HEK293 (cell line): ENCODE data around the gene RNF149.

Source experiments
- CTCF ChIA-PET: fragments of 350-600 bp; formaldehyde crosslinking; extraction: SDS; loops from one replicate; lab custom pipeline; 2021; ENCODE audit warnings: antibody characterized with exemption; lab: Yijun Ruan, JAX
- POLR2A ChIA-PET: fragments of 300-600 bp; formaldehyde crosslinking; extraction: SDS; loops from one replicate; lab custom pipeline; 2020; ENCODE audit warnings: antibody characterized with exemption, inconsistent platforms; lab: Yijun Ruan, JAX
- H3K27ac ChIP-seq: fragments of 200-500 bp; sonication (Bioruptor generic); 2 replicates; pipeline ENCODE4 v1.5.1; 2014; ENCODE audit warnings: low read depth, low read length, control low read depth, inconsistent platforms; ENCODE audit errors: extremely low read depth
- H3K36me3 ChIP-seq, 2 experiments: fragments of 200-500 bp in 1 of 2; sonication (Bioruptor generic) in 1 of 2; 1 replicate in 1 of 2; 2 replicates in 1 of 2; pipeline ENCODE4 v1.5.1; 2014 to 2017; ENCODE audit warnings: inconsistent platforms in 2 of 2, low read length in 2 of 2; ENCODE audit not compliant: control insufficient read depth in 2 of 2, insufficient read depth in 1 of 2
- H3K4me1 ChIP-seq: fragments of 200-500 bp; sonication (Bioruptor generic); 2 replicates; pipeline ENCODE4 v1.5.1; 2014; ENCODE audit warnings: mild to moderate bottlenecking, low read length, inconsistent platforms; ENCODE audit not compliant: control insufficient read depth, insufficient read depth
- H3K4me3 ChIP-seq: 2 replicates; pipeline ENCODE4 v1.5.1; 2011; ENCODE audit warnings: low read depth, mild to moderate bottlenecking, control low read depth, low read length, moderate library complexity
- H3K9me3 ChIP-seq: fragments of 200-500 bp; sonication (Bioruptor generic); 2 replicates; pipeline ENCODE4 v1.5.1; 2014; ENCODE audit warnings: low read depth, low read length, inconsistent platforms; ENCODE audit not compliant: control insufficient read depth, insufficient read depth
- BCL11B ChIP-seq: fragments of 450-650 bp; formaldehyde crosslinking; IDR thresholded peaks from 2 replicates; pipeline ENCODE4 v1.5.1; 2016; ENCODE audit warnings: low read depth, missing biosample characterization, missing genetic modification characterization
- GLIS2 ChIP-seq: fragments of 450-650 bp; formaldehyde crosslinking; IDR thresholded peaks from 2 replicates; pipeline ENCODE4 v1.5.1; 2016; ENCODE audit warnings: missing biosample characterization, missing genetic modification characterization
- MZF1 ChIP-seq: fragments of 450-650 bp; formaldehyde crosslinking; IDR thresholded peaks from 2 replicates; pipeline ENCODE4 v1.5.1; 2017; ENCODE audit warnings: missing biosample characterization, missing genetic modification characterization, borderline replicate concordance
- PATZ1 ChIP-seq: fragments of 450-650 bp; formaldehyde crosslinking; IDR thresholded peaks from 2 replicates; pipeline ENCODE4 v1.5.1; 2016; ENCODE audit warnings: missing biosample characterization, missing genetic modification characterization
- REPIN1 ChIP-seq: fragments of 450-650 bp; formaldehyde crosslinking; IDR thresholded peaks from 2 replicates; pipeline ENCODE4 v1.5.1; 2017; ENCODE audit warnings: missing biosample characterization, missing genetic modification characterization, low read depth
- ZBTB17 ChIP-seq: fragments of 450-650 bp; formaldehyde crosslinking; IDR thresholded peaks from 2 replicates; pipeline ENCODE4 v1.5.1; 2016; ENCODE audit warnings: missing biosample characterization, missing genetic modification characterization
- ZBTB49 ChIP-seq: fragments of 450-650 bp; formaldehyde crosslinking; IDR thresholded peaks from 2 replicates; pipeline ENCODE4 v1.5.1; 2016; ENCODE audit warnings: missing biosample characterization, missing genetic modification characterization, low read depth
- ZFP37 ChIP-seq: fragments of 450-650 bp; formaldehyde crosslinking; IDR thresholded peaks from 2 replicates; pipeline ENCODE4 v1.5.1; 2016; ENCODE audit warnings: missing biosample characterization, missing genetic modification characterization
- ZFP41 ChIP-seq: fragments of 450-650 bp; formaldehyde crosslinking; IDR thresholded peaks from 2 replicates; pipeline ENCODE4 v1.5.1; 2016; ENCODE audit warnings: missing biosample characterization, missing genetic modification characterization, borderline replicate concordance
- ZNF10 ChIP-seq: fragments of 450-650 bp; formaldehyde crosslinking; IDR thresholded peaks from 2 replicates; pipeline ENCODE4 v1.5.1; 2017; ENCODE audit warnings: missing biosample characterization, missing genetic modification characterization
- ZNF114 ChIP-seq: fragments of 450-650 bp; formaldehyde crosslinking; IDR thresholded peaks from 2 replicates; pipeline ENCODE4 v1.5.0; 2017; ENCODE audit warnings: missing biosample characterization, missing genetic modification characterization
- ZNF23 ChIP-seq: fragments of 450-650 bp; formaldehyde crosslinking; IDR thresholded peaks from 2 replicates; pipeline ENCODE4 v1.5.1; 2016; ENCODE audit warnings: missing biosample characterization, missing genetic modification characterization, borderline replicate concordance
- ZNF335 ChIP-seq: fragments of 450-650 bp; formaldehyde crosslinking; conservative IDR thresholded peaks from 2 replicates; pipeline ENCODE4 v1.5.1; 2016; ENCODE audit warnings: missing biosample characterization, missing genetic modification characterization
- ZNF48 ChIP-seq: fragments of 450-650 bp; formaldehyde crosslinking; IDR thresholded peaks from 2 replicates; pipeline ENCODE4 v1.5.1; 2016; ENCODE audit warnings: missing biosample characterization, missing genetic modification characterization
- ZNF501 ChIP-seq: fragments of 450-650 bp; formaldehyde crosslinking; IDR thresholded peaks from 2 replicates; pipeline ENCODE4 v1.5.1; 2016; ENCODE audit warnings: missing biosample characterization, missing genetic modification characterization
- ZNF561 ChIP-seq: fragments of 450-650 bp; IDR thresholded peaks from 2 replicates; pipeline ENCODE4 v1.5.1; 2018; ENCODE audit warnings: missing biosample characterization, missing genetic modification characterization, borderline replicate concordance
- ZNF707 ChIP-seq: fragments of 450-650 bp; formaldehyde crosslinking; IDR thresholded peaks from 2 replicates; pipeline ENCODE4 v1.5.1; 2016; ENCODE audit warnings: missing biosample characterization, missing genetic modification characterization
- ZNF837 ChIP-seq: fragments of 450-650 bp; formaldehyde crosslinking; IDR thresholded peaks from 2 replicates; pipeline ENCODE4 v1.5.1; 2016; ENCODE audit warnings: missing biosample characterization, missing genetic modification characterization
- ZSCAN18 ChIP-seq: fragments of 450-650 bp; formaldehyde crosslinking; IDR thresholded peaks from 2 replicates; pipeline ENCODE4 v1.5.1; 2016; ENCODE audit warnings: missing biosample characterization, missing genetic modification characterization
- TF ChIP-seq, protein P1 (sequence below): fragments of 450-650 bp; formaldehyde crosslinking; IDR thresholded peaks from 2 replicates; pipeline ENCODE4; 2016; ENCODE audit warnings: missing biosample characterization, missing genetic modification characterization
- TF ChIP-seq, protein P2 (sequence below): fragments of 450-650 bp; formaldehyde crosslinking; IDR thresholded peaks from 2 replicates; pipeline ENCODE4 v1.5.1; 2016; ENCODE audit warnings: missing biosample characterization, missing genetic modification characterization
- TF ChIP-seq, protein P3 (sequence below): fragments of 450-650 bp; formaldehyde crosslinking; IDR thresholded peaks from 2 replicates; pipeline ENCODE4 v1.5.1; 2016; ENCODE audit warnings: missing biosample characterization, missing genetic modification characterization
- TF ChIP-seq, protein P4 (sequence below): fragments of 450-650 bp; formaldehyde crosslinking; IDR thresholded peaks from 2 replicates; pipeline ENCODE4 v1.5.1; 2017; ENCODE audit warnings: missing biosample characterization, missing genetic modification characterization

The RNF149 gene

GRCh38 chr2:101351207-101351606 lies 42.7 kb upstream of the RNF149 start (continued):
- TF ChIP-seq ZFP41 = no peak
- no peak for TF ChIP-seq ZNF335 (tag by site-specific recombination)
- TF ChIP-seq, protein P1, sequence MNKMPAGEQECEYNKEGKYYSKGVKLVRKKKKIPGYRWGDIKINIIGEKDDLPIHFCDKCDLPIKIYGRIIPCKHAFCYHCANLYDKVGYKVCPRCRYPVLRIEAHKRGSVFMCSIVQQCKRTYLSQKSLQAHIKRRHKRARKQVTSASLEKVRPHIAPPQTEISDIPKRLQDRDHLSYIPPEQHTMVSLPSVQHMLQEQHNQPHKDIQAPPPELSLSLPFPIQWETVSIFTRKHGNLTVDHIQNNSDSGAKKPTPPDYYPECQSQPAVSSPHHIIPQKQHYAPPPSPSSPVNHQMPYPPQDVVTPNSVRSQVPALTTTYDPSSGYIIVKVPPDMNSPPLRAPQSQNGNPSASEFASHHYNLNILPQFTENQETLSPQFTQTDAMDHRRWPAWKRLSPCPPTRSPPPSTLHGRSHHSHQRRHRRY (tag by site-specific recombination) = no peak
- TF ChIP-seq ZFP37 (tag by site-specific recombination) = no peak
- no peak for TF ChIP-seq ZNF10 (tag by site-specific recombination)
- TF ChIP-seq GLIS2 (tag by site-specific recombination) = no peak
- TF ChIP-seq MZF1 = no peak
- TF ChIP-seq, protein P2, sequence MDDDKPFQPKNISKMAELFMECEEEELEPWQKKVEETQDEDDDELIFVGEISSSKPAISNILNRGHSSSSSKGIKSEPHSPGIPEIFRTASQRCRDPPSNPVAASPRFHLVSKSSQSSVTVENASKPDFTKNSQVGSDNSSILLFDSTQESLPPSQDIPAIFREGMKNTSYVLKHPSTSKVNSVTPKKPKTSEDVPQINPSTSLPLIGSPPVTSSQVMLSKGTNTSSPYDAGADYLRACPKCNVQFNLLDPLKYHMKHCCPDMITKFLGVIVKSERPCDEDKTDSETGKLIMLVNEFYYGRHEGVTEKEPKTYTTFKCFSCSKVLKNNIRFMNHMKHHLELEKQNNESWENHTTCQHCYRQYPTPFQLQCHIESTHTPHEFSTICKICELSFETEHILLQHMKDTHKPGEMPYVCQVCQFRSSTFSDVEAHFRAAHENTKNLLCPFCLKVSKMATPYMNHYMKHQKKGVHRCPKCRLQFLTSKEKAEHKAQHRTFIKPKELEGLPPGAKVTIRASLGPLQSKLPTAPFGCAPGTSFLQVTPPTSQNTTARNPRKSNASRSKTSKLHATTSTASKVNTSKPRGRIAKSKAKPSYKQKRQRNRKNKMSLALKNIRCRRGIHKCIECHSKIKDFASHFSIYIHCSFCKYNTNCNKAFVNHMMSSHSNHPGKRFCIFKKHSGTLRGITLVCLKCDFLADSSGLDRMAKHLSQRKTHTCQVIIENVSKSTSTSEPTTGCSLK (tag by site-specific recombination) = no peak
- no peak for TF ChIP-seq PATZ1 (tag by site-specific recombination)
- TF ChIP-seq ZNF837 = no peak

- ChIA-PET POLR2A (interaction anchor here (1.3 kb wide), 1 partner anchor 10 kb away, joined by 3 read pairs; no protein-coding TSS in a partner anchor), CTCF (interaction anchor here (0.6 to 1.9 kb wide), 14 partner anchors 9 to 475 kb away, joined by 3 to 11 read pairs (median 4); partner anchors contain the start of gene CREG2)
- Histone ChIP-seq H3K36me3 (no peaks in the 10 kb centered on the region), H3K27ac (no peak overlapping the region), H3K4me3 (no peak overlapping the region), H3K9me3 (no peaks in the 10 kb centered on the region), H3K4me1 (no peaks in the 10 kb centered on the region)
- TF ChIP-seq ZNF48 (tag by site-specific recombination) (no peak), ZNF707 (tag by site-specific recombination) (no peak), ZSCAN18 (tag by site-specific recombination) (no peak), BCL11B (no peak), ZNF501 (tag by site-specific recombination) (no peak), ZNF114 (tag by site-specific recombination) (no peak), ZBTB17 (tag by site-specific recombination) (no peak), REPIN1 (tag by site-specific recombination) (no peak), ZNF561 (tag by site-specific recombination) (no peak), ZNF23 (tag by site-specific recombination) (no peak), ZBTB49 (tag by site-specific recombination) (no peak)
- TF ChIP-seq, protein P3, sequence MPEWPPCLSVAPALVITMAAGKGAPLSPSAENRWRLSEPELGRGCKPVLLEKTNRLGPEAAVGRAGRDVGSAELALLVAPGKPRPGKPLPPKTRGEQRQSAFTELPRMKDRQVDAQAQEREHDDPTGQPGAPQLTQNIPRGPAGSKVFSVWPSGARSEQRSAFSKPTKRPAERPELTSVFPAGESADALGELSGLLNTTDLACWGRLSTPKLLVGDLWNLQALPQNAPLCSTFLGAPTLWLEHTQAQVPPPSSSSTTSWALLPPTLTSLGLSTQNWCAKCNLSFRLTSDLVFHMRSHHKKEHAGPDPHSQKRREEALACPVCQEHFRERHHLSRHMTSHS = no peak
- TF ChIP-seq, protein P4, sequence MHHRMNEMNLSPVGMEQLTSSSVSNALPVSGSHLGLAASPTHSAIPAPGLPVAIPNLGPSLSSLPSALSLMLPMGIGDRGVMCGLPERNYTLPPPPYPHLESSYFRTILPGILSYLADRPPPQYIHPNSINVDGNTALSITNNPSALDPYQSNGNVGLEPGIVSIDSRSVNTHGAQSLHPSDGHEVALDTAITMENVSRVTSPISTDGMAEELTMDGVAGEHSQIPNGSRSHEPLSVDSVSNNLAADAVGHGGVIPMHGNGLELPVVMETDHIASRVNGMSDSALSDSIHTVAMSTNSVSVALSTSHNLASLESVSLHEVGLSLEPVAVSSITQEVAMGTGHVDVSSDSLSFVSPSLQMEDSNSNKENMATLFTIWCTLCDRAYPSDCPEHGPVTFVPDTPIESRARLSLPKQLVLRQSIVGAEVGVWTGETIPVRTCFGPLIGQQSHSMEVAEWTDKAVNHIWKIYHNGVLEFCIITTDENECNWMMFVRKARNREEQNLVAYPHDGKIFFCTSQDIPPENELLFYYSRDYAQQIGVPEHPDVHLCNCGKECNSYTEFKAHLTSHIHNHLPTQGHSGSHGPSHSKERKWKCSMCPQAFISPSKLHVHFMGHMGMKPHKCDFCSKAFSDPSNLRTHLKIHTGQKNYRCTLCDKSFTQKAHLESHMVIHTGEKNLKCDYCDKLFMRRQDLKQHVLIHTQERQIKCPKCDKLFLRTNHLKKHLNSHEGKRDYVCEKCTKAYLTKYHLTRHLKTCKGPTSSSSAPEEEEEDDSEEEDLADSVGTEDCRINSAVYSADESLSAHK = no peak
These were observed 41.6 kb upstream of the RNF149 start for GRCh38 chr2:101349893-101350662.
